ENCODE results near the gene PACSIN3.
A peak's percentile ranks its signal among the peaks of the same experiment; 100 is the strongest.
"Not testable (repeated sequence)": the region's sequence is repeated elsewhere in the genome, so short reads cannot be mapped to it uniquely, and the experiment has no call there.

PACSIN3 gene

DNA sequence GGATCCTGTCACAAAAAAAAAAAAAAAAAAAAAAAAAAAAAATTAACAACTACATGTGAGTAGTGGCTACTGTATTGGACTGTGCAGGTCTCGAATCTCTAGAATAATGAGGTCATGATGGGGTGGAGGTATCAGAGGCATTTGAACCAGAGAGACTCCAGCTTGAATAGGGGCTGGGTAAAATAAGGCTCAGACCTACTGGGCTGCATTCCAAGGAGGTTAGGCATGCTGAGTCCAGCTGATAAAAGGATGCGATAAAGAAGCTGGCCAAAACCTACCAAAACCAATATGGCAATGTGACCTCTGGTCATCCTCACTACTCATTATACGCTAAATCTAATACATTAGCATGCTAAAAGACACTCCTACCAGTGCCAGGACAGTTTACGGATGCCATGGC is 5.9 kb upstream of the PACSIN3 start:
- DNase-seq (ENCODE audit: low spot score): no peak

DNA sequence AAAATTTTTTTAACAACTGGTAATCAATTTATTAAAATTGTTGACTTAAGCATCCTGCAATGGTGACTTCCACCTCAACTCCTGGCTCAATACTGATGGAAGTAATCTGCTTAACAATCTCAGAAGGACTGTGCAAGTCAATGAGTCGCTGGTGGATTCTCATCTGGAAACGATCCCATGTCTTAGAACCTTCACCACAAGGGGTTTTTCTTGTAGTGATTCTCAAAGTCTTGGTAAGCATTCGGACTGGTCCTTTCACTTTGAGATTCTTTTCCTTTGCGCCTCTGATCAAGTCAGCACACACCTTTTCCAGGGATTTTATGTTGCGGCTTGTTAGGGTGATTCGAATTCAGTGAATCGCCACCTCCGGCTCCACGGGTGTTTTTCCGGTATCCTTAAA is 4.9 kb upstream of the PACSIN3 start:
- not testable (repeated sequence) for DNase-seq (ENCODE audit: low spot score)

DNA sequence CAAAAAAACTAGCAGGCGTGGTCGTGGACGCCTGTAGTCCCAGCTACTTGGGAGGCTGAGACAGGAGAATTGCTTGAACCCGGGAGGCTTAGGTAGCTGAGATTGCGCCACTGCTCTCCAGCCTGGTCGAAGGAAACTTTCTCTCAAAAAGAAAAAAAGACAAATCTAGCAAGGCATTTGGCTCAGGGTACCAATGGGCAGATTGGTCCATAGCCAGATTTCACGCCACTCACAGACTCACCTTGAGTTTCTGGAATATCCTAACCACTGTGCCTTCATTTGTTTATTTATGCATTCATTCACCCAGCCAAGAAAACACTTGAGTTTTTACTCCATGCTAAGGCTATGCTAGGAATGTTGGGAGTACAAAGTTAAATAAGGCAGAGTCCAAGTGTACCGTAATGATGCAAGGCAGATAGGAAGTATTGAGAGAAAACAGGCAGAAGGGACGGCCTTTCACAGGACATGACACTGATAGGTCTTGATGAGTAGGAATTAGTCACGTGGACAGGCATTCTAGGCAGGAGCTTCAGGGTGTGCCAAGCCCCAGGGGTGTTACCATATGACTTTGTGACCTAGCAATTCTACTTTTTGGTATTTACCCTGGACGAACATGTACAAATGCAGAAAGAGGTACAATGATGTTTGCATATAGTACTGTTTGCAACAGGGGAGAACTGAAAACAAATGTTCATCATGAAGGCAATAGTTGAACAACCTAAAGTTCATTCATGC is 3.0 kb upstream of the PACSIN3 start:
- DNase-seq (ENCODE audit: low spot score): no peak

DNA sequence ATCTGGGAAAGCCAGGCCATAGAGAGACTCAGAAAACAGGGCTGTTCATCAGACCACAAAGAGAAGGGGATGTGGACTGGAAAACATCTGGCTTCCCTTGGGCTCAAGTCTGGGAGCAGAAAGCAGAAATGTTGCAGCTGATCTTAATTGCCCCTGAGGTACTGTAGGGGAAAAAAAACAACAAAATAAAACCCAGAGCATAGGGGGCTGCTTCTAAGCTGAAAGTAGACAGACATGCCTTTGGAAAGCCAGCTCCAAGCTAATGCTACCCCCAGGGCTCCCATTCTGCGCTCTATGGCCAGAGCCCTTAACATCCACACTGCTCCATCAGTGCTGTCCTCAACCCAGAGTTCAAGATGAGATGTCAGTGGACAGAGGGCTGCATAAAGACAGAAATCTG is 2.0 kb upstream of the PACSIN3 start:
- DNase-seq (ENCODE audit: low spot score): no peak

DNA sequence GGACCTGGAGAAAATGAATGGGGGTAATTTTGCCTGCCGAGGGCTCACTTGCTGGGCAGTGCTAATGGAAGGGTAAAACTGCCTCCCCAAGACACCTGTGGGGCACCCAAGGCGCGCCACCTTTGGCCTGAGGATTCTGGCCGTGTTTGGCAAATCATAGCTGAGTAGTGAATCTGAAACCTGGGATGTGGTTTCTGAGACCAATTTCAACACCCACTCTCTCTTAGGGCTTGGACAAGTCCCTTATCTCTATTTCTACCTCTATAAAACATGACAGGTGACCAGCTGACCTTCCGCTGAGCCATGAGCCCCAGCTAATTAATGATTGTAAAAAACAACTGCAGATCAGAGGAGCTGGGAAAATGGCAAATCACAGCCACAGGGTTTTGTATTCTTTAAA is 1.5 kb upstream of the PACSIN3 start:
- no peak for DNase-seq (ENCODE audit: low spot score)

DNA sequence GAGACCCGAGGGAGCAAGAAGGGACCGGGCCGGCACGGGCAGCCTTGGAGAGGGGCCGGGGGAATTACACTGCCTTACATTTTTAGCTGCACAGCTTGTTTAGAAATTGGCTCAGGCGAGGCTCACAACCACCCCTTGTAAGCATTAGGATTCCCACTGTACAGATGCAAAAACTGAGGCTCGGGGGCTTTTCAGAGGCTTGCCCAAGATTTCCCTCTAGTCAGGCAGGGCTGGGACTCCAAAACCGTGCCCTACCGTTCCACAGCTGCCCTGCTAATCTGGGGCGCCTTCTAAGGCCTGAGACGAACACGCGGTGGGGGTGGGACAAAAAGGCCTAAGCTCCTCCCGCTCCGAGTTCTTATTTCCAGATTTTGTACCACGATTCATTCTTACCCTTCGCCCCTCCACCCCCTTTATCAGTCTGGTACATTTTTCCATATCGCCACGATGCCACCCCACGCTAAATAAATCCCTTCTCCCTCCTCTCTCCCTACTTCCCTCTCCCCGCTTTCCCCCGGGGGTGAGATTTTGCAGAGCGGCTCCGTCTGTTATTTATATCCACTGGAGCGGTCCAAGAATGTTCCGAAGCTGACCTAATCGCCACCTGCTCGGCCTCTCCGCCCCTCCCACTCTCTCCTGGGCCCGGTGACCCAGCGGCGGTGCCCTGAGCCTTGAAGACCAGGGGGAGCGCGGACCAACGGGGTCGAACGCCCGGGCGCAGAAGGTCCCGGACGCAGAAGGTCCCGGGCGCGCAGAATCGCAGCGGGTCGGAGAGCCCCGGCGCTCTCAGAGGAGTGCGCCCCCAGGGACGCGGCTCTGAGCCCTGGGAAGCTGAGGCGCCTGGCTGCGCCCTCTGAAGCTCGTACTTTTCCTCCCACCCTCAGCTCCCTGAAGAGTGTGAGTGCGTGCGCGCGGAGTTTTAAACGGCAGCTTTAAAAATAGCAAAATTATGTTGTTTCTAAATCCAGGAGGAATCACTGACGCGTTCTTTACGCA is 764 bp upstream of the PACSIN3 start:
- DNase-seq (ENCODE audit: low spot score): no peak

DNA sequence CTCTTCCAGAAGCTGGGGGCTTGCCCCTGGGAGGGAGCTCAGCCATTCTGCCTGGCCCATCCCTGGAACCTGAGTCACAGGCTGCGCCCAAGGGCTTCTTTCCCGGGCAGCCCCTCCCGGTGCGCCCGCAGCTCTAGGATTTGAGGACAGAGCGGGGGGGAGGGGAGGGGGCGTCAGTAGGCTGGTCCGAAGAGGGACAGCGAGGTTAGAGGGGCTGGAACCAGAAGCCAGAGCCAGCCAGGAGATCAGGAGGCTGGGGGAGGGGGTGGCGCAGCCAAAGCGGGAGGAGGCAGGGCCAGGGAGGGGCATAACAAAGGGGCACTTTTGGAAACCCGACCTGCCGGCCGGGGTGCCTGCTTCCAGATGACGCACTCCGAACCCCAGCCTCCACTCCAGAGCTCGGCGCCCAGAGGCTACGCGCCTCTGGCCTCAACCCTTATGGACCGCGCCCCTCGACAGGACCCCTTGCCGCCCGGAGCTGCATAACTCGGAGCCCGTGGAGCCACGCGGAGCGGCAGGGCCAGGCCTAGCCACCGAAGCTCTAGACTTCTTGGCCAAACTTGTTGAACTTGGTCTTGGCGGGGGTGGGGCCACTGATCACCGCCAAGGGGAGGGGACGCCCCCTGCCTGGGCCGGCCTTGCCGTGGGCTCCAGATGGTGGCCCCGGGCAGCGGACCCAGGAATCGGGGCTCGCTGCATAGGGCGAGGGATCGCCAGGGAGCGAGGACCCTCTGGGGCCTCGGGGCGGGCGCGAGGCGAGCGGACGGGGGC is 744 bp downstream of the PACSIN3 start:
- DNase-seq (ENCODE audit: low spot score): no peak

DNA sequence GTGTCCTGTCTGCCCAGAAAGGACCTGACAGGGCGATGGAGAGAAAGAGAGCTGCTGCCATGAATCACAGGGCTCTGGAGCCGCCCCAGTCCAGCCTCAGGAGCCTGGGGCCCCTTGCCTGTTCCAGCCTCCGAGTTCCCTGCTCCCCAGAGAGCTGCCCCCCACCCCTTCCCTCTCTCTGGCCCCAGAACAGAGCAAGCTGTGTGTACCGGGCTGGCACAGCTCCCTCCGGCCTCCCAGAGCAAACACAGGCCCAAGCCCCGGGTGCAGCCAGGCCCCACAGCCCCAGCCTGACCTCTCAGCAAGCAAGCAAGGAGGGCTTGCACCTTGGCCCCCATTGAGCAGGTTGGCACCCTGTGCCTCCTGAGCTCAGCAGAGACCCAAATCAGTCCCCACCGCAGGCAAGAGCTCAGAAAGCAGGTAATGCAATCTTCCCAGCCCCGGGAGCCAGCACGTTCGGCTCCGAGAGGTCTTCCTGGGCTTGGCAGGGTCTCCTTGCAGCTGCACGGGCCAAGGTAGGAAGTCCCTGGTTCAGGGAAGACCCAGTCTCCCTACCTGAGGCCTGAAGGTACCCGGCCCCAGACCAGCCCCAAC is 1.4 kb downstream of the PACSIN3 start:
- no peak for DNase-seq (ENCODE audit: low spot score)

DNA sequence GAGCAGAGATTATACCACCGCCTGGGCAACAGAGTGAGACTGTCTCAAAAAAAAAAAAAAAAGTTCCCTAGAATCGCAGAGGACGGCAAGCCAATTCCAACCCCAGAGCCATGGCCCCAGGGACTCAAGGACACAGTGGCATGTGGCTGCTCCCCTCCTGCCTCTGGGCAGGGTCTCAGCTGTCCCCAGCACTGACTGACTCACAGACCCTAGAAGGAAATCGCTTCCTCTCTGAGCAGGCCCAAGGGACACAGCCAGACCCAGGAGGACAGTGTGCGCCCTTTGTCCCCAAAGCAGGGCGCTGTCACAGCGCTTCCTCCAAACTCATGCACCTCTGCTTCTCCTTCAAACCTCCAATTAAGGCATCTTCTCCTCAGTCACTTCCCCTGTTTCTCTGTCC is 2.3 kb downstream of the PACSIN3 start:
- DNase-seq (ENCODE audit: low spot score): no peak

DNA sequence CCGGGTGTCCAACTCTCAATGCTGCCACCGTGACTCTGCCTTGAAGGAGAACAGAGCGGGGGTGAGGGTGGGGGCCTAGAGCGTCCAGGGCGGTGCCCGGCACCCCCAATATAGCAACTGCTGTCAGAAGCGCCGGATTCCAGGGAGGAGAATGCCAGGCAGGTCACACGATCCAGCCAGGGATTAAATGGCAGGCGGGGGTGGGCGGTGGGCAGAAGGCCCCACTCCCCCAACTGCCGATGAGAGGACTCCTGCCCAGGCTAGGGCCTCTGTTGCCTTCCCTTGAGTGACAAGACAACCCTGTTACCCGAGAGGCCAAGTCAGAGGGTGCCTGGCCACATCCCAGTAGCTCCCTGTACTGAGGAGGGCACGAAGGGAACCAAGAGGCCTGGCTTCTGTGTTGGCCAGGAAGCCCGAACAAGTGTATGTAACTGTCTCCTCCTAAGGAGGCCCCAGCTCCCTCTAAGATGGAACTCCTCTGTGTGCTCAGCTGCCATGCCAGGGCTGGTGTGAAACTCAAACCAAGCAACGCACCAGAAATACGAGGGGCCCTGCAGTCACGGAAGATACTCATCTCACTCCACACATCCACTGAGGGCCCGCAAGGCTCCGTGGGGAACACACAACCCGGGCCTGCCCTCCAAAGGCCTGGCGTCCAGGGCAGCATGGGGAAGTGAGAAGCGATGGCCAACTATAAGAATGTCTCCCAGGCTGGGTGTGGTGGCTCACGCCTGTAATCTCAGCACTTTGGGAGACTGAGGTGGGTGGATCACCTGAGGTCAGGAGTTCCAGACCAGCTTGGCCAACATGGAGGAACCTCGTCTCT is 3.0 kb downstream of the PACSIN3 start:
- DNase-seq (ENCODE audit: low spot score): no peak

DNA sequence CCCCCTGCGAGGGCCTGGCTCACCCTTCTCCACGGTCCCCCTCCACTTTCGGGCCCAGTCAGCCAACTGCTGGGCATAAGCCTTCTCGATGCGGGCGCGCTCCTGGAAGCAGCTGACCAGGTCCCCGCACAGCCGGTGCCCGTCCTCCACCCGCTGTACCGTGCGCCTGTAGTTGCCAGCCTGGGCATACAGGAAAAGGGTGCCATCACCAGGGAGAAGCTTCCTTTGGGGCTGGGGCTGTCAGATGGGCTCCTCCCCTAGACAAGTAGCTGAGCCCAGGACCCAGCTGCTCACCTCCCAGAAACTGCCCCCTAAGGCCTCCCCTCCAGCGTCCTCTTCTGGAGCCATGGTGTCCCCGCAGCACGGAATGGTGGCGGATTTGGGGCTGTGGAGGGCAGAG is 3.9 kb downstream of the PACSIN3 start:
- DNase-seq (ENCODE audit: low spot score): no peak

DNA sequence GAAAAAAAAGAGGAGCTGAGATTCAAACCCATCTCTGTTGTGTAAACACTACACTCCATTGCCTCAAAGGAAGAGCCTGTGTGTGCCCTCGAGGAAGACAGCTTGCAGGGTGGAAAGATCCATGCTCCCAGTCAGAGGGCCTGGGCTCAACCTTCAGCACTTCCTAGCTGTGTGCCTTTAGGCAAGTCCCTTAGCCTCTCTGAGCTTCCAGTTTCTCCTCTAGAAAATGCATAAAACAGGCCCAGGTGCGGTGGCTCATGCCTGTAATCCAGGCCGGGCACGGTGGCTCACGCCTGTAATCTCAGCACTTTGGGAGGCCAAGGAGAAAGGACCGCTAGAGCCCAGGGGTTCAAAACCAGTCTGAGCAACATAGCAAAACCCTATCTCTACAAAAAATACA is 5.0 kb downstream of the PACSIN3 start:
- no peak for DNase-seq (ENCODE audit: low spot score)

DNA sequence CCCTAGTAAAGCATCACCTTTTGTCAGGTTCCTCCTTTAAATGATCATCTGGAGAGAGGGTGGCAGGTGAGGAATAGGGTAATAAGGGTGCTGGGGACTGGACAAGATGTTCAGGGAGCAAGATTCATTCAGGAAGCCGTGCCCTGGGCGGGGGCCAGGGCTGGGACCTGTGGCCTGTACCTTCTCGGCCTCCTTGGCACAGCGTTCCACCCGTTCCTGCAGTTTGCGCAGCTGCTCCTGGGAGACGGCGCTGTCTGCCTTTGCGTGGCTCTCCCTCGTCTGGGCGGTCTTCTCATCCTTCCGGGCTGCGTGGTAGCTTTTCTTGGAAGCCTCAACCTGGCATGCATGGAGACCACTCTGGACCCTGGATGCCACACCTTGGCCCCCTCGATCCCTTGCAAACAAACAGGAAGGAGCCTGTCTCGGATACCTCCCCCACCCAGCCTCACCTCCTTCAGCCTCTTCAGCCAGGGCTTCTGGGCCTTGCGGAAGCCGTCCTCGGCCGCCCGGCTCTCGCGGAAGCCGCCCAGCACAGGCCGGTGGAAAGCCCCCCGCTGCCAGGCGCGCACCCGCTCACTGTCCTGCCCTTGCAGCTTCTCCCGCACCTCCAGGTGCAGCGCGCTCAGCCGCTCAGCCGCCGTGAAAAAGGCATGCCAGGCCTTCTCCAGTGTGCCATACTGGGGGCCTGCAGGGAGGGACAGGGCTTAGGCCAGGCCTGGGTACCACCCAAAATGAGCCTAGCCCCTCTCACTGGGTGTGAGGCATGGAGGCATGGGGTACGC is 6.0 kb downstream of the PACSIN3 start:
- no peak for DNase-seq (ENCODE audit: low spot score)

DNA sequence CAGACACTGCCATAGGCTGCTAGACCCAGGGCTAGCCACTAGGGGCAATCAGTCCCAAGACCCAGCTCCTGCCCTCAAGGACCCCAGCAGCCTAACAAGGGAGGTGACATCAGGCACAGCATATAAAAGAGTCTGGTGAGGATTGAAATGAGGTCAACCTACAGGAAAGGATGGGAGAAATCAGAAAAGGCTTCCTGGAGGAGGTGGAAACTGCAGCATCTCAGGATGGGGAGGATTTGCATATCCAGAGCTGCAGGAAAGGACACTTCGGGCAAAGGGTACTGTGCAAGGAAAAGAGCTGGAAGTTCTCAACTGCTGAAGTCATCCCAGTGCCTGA is 6.6 kb downstream of the PACSIN3 start:
- no peak for DNase-seq (ENCODE audit: low spot score)

DNA sequence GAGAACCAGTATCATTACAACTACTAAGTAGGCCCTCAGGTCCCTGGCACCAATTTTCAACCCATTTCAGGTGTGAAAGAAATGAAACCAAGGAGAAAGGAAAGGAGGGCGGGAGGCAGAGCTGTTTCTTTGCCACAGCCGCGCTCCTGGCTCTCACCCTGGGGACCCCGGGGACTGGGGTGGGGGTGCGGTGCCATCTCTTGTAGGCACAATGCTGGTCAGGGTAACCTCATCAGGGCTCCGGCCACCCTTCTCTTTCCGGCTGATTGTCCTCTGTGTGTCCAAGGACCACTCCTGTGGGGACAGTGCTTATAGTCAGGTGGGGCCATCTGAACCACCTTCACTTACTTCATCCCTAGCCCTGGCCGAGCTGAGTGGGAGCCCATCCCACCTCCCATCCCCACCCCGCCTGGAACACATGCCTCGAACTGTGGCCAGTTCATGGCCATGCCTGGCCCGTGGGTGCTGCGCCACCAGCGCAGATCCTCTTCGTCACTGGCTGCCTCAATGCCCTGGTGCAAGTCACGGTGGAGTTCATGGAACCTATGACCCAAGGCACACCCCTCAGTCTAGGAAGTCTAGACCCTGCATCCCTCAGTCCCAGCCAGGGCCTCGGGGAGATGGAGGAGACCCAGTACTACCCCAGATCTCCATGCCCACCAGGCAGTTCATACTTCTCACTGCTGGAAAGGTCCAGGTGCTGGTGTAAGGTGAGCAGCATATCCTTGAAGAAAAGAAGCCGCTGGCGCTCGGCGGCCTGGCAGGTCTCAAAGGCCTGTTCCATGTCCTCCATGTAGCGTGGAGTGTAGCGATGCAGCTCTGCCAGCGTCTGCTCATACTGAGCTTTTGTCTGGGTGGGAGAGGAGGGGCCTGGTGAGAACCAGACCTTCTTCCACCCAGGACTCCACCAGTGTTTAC is 7.2 kb downstream of the PACSIN3 start:
- no peak for DNase-seq (ENCODE audit: low spot score)

DNA sequence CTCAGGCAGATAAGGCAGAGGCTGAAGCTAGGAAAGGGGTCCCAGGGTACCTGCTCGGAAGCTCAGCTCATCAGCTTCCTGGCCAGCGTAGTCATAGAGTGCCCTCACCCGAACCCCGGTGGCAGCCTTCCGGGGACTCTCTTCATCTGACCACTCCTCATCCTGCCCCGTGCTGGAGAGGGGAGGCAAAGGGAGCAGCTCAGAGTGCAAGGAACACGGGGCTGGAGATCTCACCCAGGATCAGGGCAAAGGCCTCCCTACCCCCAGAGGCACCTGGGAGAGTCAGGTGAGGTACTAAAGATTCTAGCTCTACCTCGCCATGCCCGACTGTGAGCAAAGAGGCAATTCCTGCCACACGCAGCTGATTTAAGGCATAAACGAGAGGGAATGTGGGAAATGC is 7.9 kb downstream of the PACSIN3 start:
- no peak for DNase-seq (ENCODE audit: low spot score)

DNA sequence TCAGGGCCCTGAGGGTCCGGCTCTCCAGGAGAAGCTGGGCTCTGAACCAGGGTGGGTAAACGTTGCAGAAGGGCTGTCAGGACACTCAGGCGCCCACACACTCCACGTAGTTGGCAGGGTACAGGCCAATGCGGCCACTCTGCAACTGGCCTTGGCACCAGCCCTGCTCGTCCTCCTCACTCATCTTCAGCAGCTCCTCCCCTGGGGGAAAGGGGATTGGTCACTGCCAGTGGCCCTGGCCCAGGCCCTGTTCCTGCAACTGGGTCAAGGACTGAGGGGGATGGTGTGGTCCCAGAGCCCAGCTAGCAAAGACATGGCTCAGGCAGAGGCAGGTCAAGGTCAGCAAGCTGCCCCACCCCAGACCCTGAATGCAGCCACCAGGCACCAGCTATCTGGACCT is 8.4 kb downstream of the PACSIN3 start:
- DNase-seq (ENCODE audit: low spot score): no peak

DNA sequence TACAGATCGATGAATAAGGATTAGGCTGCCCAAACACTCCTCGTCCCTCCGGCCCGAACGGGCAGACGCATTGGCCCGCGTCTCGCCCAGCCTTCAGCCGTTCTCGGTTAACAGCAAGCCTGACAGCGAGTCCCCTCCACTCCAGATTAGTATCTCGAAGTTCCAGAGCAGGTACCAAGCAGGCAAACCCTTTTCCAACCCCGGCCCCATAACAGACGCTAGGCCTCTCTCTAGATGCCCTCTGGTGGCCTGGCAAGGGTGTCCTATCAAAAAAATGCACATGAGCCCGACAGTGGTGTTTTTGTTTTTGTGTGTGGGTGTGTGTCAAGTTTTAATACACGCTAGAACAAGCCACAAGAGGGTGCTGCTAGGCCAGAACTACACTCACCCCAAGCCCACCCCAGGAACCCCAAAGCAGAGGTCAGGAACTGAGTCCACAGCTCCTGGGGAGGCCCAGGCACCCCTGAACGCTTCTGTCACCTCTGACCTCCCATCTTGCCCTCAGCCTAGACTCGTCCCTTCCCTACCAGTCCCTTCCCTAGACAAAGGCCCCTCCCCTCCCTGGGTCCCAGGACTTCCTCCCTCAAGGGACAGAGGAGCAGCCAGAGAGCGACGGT is 8.9 kb downstream of the PACSIN3 start:
- peak; percentile 94 for DNase-seq (ENCODE audit: low spot score)

All from COLO829 (cell line).